OCI-LY7 (cell line): ENCODE results near the gene INHBE.

Experiments
- CTCF ChIP-seq: fragments of 200-600 bp; sonication (generic); conservative IDR thresholded peaks from 2 replicates; pipeline ENCODE4 v1.5.1; 2014; ENCODE audit warnings: mild to moderate bottlenecking, antibody characterized with exemption, low read length, moderate library complexity, mixed read lengths
- EZH2phosphoT487 ChIP-seq: fragments of 200-600 bp; sonication (generic); IDR thresholded peaks from 2 replicates; pipeline ENCODE4 v1.6.1; 2018; ENCODE audit warnings: low read depth, borderline replicate concordance, mild to moderate bottlenecking, mixed run types, antibody characterized with exemption, low read length, moderate library complexity, mixed read lengths

- TF ChIP-seq CTCF: no peak
- no peak for TF ChIP-seq EZH2phosphoT487
Observed at GRCh38 chr12:57483466-57483865, 28.4 kb downstream of the INHBE start.
